GM04503 (cell line): ENCODE data around the gene FAM120AOS.

Experiments used
- DNase-seq: peaks from one replicate; pipeline ENCODE4 v3.0.0-alpha.2; 2012; ENCODE audit warnings: low read depth

FAM120AOS gene

GRCh38 chr9:93453047-93453914 is at the start of gene FAM120AOS:
Gene FAM120AOS, minus strand, starts transcription at chr9:93453581. Its CDS starts 872 bp downstream, at chr9:93452709.
- peak; percentile 81 for DNase-seq

GRCh38 chr9:93501406-93501805 is 48.0 kb upstream of the FAM120AOS start:
- DNase-seq: no peak

GRCh38 chr9:93500571-93501298 is 47.4 kb upstream of the FAM120AOS start:
- no peak for DNase-seq

- no peak for DNase-seq
These were observed 42.9 kb upstream of the FAM120AOS start for GRCh38 chr9:93496285-93496684.

- no peak for DNase-seq
These were observed 40.6 kb upstream of the FAM120AOS start for GRCh38 chr9:93493949-93494348.

- DNase-seq: no peak
These were observed 38.9 kb upstream of the FAM120AOS start for GRCh38 chr9:93492327-93492726.

GRCh38 chr9:93491593-93492232 is 38.3 kb upstream of the FAM120AOS start:
- no peak for DNase-seq

GRCh38 chr9:93488244-93488643 is 34.9 kb upstream of the FAM120AOS start:
- no peak for DNase-seq

GRCh38 chr9:93486268-93486667 is 32.9 kb upstream of the FAM120AOS start:
- no peak for DNase-seq

- no peak for DNase-seq
These were observed 30.1 kb upstream of the FAM120AOS start for GRCh38 chr9:93483497-93483896.

- DNase-seq: no peak
These were observed 27.4 kb upstream of the FAM120AOS start for GRCh38 chr9:93480728-93481324.

- DNase-seq: no peak
These were observed 26.9 kb upstream of the FAM120AOS start for GRCh38 chr9:93480262-93480661.

- no peak for DNase-seq
These were observed 26.3 kb upstream of the FAM120AOS start for GRCh38 chr9:93479726-93480125.

- DNase-seq: no peak
These were observed 24.0 kb upstream of the FAM120AOS start for GRCh38 chr9:93477397-93477796.

GRCh38 chr9:93476924-93477323 is 23.5 kb upstream of the FAM120AOS start:
- no peak for DNase-seq

GRCh38 chr9:93475856-93476255 is 22.5 kb upstream of the FAM120AOS start:
- no peak for DNase-seq

- DNase-seq: no peak
These were observed 21.7 kb upstream of the FAM120AOS start for GRCh38 chr9:93475108-93475507.

- peak; percentile 34 for DNase-seq
These were observed 20.0 kb upstream of the FAM120AOS start for GRCh38 chr9:93473411-93473810.

- no peak for DNase-seq
These were observed 17.7 kb upstream of the FAM120AOS start for GRCh38 chr9:93471124-93471523.

- DNase-seq: no peak
These were observed 17.0 kb upstream of the FAM120AOS start for GRCh38 chr9:93470391-93470790.

- DNase-seq: no peak
These were observed 15.5 kb upstream of the FAM120AOS start for GRCh38 chr9:93468763-93469456.

GRCh38 chr9:93467462-93467861 is 14.1 kb upstream of the FAM120AOS start:
- no peak for DNase-seq
